ENCODE data around the gene PLCB4.

The PLCB4 gene

DNA sequence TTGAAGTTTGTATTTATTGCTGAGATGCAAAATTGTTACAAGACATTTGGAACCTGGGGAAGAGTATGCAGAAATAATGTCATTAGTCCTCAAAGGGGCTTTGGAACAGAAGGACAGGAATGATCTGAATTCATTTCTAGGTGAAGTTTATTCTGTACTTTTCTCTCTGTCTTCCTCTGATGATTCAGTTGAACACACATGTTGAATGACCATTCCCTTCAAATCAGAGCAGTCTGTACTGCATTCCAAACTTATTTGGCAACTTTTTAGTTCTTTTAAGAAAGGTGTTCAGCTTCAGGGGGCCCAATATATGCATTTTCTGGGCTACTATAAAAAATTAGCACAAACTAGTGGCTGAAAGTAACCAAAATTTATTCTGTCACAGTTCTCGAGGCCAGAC is 231.6 kb downstream of the PLCB4 start:
- DNase-seq (ENCODE audit: insufficient read length, low spot score) (no peak), FAIRE-seq (no peak)

DNA sequence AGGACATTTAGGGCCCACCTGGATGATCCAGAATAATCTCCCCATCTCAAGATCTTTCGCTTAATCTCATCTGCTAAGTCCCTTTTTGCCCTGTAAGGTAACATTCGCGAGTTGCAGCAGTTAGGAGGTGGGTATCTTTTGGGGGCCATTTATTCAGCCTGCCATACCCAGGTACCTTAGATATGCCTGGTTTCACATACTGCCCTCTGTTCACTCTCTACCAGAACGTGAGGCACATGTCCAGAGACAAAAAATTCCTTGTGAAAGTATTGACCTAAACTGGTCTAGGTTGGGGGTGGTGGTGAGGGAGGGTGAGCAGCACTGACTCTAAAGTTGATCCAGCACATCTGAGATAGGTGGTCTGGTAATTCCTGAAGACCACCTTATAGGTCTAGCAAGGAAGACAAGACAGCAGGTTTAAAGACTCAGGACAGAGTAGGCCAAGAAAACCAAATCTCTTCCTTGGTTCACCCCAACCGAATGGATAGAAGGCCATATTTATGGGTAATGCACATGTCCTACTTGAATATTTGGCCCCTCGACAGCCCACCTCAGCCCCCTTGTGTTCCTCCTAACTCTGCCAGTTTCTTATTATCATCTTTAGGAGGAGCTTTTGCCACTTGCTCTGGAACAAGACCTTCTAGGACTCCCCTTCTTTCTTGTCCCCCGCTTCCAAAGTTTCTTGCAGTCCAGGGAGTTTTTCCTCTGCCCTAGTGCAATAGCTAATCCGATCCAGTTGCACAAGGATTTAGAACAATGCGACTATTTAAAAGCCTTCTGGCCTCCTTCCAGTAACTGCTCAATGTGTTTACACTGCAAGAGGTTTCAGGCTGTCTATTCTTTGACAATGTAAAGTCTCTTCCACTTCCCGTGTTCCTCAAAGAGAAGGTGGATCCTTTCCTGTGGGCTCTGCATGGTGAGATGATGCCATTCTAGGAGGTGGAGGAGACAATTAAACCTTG is 232.5 kb downstream of the PLCB4 start:
- no peak for FAIRE-seq
- DNase-seq (ENCODE audit: insufficient read length, low spot score), result no peak

DNA sequence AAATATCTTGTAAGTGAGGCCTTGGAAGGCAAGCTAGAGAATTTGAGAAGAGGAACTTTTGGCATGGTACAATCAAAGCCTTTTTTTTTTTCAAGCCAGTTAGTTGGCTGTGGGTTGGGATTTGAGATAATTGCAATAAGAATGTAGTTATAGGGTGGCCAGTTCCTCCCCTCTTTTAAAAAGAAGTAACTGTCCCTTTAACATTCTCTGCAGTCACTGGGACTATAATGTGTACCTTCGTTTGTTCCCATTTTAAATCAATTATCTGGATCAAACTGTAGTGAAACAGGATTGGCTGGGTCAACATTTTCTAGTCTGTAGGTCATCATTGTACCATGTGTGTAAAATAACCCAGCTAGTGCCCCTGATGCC is 233.2 kb downstream of the PLCB4 start:
- DNase-seq (ENCODE audit: insufficient read length, low spot score), result no peak
- no peak for FAIRE-seq

DNA sequence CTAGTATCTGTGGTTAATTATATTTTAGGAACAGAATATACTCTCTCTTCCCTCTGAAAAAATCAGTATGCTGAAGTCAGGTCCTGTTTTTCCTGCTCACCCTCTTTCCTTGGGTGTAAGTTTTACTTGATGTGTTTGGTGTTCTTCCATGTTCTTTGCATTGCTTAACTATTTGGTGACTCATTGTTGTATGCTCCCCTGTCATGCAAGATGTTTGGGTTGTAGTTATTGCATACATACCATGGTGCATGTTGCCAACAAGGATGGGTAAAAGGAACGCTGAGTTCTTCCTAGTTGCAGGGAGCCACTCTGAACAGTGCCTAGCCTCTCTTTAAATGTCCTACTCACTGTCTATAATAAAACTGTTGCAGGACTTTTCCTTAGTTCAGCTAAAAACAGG is 237.6 kb downstream of the PLCB4 start:
- no peak for DNase-seq (ENCODE audit: insufficient read length, low spot score)
- no peak for FAIRE-seq

DNA sequence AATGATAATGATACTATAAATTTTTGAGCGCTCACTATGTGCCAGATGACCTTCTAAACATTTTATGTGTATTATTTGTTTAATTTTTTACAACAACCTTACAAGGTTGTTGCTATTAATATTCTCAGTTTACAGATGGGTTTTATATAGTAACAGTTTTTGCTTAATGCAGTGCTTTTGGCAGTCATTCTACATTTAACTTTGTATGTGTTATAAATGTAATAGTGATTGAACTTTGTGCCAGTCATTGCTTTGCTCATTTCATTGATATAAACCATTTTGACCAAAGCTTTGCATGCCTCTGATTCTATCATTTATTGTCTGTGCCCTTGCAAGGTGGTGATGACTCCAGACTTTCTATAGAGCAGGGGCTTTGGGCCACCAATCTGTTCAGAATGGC is 239.2 kb downstream of the PLCB4 start:
- FAIRE-seq, result no peak
- no peak for DNase-seq (ENCODE audit: insufficient read length, low spot score)

DNA sequence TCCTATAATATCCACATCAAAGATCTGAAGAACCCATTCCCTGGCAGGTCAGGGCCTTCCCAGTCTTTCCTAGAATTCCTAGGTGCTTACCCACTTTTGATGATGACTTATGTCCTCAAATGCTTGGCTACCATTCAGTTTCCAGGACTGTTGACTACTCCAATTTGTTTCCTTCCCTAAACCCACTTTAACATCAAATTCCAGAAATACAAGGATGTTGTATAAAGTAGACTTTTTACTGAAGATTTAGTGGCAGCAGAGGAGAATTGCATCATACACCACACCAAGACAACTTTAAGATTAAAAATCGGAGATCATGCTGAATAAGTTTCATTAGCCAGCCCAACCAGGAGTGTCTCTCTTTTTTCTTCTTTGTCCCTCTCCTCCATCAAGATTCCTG is 242.2 kb downstream of the PLCB4 start:
- no peak for FAIRE-seq
- DNase-seq (ENCODE audit: insufficient read length, low spot score), result no peak

DNA sequence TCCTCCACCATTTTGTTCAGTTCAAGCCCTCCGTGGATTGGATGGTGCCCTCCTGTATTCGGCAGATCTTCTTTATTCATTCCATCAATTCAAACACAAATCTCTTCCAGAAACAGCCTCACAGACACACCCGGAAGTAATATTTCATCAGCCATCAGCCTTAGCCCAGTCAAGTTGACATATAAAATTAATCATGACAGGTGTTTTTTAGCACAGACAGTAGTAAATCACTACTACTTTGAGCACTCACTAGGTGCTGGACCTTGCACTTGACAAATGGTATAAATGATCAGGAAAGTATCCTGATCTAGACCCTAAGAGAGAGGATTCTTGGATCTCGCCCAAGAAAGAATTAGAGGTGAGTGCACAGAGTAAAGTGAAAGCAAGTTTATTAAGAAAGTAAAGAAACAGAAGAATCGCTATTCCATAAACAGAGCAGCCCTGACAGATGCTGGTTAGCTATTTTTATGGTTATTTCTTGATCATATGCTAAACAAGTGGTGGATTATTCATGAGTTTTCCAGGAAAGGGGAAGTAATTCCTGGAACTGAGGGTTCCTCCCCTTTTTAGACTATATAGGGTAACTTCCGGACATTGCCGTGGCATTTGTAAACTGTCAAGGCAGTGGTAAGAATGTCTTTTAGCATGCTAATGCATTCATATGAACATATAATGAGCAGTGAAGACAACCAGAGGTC is 250.9 kb downstream of the PLCB4 start:
- no peak for FAIRE-seq
- DNase-seq (ENCODE audit: insufficient read length, low spot score), result no peak

DNA sequence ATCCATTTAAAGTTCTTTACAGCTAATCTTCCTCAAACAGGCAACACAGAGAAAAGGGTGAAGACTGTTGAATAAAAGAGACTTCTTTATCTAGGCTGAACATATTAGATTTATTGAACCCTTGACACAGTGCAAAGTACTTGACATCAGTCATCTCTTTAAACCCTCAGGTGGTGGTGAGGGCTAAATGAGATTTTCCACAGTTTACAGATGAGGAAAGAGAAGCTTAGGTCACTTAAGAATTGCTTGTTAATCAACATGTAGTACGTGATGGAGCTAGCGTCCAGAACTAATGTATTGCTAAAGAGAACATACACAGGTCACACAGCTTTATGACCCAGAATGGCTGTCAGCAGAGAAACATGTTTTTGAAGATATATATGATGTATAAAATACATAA is 252.1 kb downstream of the PLCB4 start:
- FAIRE-seq (no peak), DNase-seq (ENCODE audit: insufficient read length, low spot score) (no peak)

DNA sequence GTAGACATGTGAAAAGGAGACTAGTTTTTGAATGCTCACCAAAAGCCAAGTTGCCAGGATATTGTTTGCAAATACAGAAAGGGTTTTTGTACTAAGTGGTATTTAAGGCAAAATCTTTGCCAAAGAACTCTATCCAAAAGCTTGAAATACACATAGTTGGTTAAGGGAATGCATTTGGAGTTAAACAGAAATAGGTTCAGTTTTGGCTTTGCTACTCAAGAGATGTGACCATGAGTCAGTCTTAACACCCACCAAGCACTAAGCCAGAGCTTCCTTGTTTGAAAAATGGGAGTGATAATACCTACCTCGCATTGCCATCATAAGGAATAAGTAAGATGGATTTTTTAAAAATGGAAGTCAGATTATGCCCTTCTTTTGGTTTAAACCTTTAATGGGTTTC is 253.8 kb downstream of the PLCB4 start:
- FAIRE-seq (no peak), DNase-seq (ENCODE audit: insufficient read length, low spot score) (no peak)

DNA sequence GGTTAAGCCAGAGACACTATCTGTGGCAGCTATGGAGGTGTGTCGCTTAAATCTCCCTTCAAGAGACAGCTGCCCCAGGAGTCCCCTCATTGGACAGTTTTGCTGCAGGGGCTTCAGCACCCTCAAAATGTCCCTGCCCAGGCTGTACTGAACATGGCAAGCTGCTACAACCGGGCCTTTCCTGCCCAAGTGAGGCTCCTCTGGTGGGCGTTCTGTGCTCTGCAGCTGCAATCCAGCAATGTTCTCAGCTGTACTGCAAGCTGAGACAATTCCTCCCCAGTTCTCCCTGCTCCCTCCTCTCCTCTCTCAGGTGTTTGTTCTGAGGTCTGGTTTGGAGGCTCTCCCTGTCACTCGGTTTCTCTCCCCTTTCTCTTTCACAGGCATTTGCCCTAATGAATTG is 254.7 kb downstream of the PLCB4 start:
- no peak for FAIRE-seq
- no peak for DNase-seq (ENCODE audit: insufficient read length, low spot score)

DNA sequence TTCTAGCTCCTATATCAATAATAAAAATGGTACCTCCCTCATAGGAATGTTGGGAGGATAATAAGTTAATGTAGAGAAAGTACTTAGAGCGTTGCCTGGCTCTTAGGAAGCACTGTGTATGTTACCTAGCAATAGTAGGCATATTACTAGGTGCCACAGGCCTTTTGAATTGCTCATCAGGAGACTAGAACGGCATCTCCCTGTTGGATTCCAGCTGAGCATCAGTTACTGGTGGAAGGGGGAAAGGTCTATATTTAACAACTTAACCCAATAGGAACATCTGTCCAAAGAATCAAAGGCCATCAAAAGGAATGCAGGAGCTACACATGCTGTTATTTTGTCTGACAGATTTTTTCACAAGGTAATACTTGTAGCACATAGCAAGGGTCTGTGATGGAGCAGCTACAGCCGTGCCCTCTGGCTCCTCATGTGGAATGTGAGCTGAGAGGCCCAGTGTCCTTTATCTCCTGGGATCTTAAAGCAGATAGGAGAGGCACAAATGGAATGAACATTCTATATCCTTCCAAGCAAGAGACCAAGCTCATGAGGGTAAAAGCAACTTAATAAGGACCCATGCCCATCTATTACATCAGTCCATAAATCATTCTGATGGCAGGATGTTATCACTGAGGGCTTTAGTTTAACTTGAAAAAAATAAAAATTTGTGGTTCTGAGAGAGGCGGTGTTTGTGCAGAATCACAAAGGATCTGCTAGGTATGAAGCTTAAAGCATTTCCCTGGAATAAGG is 260.6 kb downstream of the PLCB4 start:
- no peak for DNase-seq (ENCODE audit: insufficient read length, low spot score)

DNA sequence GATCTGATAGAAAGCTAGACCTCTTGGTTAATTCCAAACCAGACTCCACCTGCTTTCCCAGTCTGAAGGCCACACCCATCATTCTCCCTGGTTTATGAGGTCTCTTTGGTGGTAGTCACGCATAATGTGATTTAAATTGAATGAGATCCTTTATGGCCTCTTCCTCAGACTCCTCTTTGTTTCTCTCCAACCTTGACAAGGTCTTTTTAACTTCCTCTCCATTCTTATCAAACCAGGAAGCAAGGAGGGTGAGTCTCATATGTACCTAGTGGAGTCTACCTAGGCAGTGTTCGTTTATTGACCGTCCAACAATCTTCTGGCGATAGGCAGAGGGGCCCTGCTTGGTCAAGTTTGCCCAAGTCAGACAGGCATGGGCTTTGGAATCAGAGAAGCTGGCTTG is 261.3 kb downstream of the PLCB4 start:
- FAIRE-seq (no peak), DNase-seq (ENCODE audit: insufficient read length, low spot score) (no peak)

More for the DNA sequence above, 260.6 kb downstream of the PLCB4 start:
- FAIRE-seq, result no peak

DNA sequence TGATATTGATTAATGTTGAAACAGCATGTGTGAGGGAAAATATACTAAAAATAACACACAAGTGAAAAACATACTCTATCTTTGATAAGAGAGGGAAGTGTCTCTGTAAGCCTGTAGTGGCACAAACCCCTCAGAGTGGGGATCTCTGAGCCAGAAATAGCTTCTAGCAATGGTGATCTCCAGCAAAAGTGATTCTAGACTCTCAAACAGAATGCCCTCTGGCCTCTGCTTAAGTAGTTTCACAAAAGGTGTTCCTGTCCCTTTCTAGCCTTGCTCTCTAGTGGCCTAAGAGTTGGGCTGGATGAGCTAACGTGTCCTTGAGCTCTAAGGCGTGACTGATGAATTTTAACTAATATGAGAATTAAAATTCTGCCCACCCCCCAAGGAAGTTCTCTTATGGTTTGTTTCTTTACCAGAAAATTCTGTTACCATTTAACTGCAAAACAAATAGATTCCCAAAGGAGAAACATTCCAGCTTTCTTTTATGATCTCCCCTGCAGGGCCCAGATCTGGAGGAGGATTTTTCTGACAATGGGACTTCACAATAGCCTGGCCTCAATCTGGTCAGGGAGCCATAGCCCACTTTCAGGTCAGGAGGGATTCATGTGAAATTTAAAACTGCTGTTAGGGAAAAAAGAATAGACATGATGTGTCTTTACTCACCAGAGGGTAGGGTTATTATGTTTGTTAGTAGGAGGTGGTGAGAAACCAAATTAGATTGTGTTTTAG is 263.0 kb downstream of the PLCB4 start:
- DNase-seq (ENCODE audit: insufficient read length, low spot score), result no peak
- FAIRE-seq, result no peak

DNA sequence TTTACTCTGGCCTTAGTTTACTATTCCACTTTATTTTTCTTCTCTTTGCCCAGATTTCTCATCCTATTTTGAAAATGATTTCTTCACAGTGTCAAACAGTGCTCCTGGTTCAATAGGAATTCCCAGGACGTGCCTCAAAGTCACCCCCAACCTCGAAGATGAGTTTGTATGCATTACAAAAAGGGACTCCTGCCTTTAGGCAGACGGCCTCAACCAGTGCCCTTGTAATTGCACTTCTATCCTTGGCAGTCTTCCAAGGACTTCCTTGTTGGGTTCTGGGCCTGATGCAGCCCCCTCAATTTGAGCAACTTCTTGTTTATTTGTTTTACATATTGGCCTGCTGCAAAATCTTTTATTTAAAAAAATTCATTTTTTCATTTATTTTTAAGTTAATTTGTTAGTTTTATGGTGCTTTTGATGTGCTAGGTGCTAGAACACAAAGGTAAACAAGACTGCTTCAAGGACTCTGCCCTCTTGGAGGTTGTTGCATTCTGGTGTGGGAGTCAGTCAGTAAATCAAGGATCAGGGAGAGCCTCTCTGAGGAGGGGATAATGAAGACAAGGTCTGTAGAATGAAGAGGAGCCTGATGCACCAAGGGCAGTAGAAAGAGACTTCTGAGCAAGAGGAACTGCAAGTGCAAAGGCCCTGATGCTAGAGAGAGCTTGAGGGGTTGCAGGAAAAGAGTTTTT is 264.0 kb downstream of the PLCB4 start:
- DNase-seq (ENCODE audit: insufficient read length, low spot score) (no peak), FAIRE-seq (no peak)

DNA sequence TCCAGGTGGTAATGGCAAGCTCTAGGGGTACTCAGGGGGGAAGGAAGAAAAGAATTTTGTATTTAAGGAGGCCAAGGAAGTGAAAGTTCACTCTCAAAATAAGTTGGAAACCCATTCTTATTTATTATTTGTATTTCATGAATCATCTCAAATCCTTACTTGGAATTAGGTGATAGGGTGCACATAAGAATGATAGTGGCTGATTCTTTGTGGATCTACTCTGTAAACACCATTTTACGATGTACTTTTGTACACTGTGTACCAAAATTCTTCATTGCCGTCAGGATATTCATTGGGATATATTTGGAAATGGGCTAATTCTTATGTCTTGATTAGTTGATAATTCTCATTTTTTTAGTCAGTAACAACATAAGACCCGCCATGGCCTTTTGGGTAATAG is 266.0 kb downstream of the PLCB4 start:
- FAIRE-seq (no peak), DNase-seq (ENCODE audit: insufficient read length, low spot score) (no peak)

DNA sequence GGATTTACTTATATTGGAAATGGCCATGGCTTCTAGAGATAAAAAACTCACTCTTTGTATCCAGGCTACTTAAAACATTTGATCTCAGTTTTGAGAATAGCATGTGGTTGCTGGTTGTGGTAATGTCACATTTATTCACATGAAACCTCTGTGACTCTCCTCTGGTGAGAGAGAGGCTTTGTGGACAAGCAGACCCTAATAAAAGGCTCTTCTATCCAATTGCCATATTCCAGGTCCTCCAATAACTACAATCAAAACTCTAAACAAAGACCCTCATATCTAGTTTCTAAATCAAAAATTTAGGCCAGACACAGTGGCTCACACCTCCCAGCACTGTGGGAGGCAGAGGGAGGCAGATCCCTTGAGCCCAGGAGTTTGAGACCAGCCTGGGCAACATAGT is 269.2 kb downstream of the PLCB4 start:
- DNase-seq (ENCODE audit: insufficient read length, low spot score) (no peak), FAIRE-seq (no peak)

DNA sequence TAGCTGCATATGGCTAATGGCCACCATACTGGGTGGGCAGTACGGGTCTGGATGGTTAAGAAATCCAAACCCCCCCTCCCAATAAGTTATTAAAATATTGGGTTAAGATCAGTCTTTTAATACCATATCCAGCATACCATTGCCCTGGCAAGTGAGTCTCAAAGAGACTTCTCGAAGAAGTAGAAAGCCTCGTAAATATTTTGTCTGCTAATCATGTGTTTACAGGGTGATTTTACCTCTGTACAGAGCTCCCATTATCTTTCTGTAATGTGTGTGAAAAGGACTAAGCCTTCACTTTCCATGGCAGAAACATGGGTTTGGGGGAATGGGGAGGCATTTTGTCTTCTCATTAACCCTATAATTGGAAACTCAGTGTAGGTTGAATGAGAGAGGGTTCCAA is 270.8 kb downstream of the PLCB4 start:
- no peak for FAIRE-seq
- no peak for DNase-seq (ENCODE audit: insufficient read length, low spot score)

DNA sequence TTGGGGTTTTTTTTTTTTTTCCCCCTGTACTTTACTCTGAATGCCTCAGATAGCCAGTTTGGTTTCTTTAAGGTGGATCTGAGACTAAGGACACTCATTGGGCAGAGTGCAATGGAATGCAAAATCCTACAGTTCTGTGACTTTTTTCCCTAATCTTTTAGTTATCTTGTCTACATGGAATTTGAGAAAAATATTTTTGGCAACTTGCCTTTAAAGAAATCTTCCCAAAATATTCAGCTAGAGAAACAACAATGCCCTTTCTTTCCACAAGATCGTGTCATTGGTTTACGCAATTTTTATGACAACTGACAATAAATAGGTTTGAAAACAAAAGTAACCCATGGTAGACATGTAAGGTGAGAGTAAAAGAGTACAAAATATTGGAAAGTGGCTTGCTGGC is 273.8 kb downstream of the PLCB4 start:
- DNase-seq (ENCODE audit: insufficient read length, low spot score) (no peak), FAIRE-seq (no peak)

DNA sequence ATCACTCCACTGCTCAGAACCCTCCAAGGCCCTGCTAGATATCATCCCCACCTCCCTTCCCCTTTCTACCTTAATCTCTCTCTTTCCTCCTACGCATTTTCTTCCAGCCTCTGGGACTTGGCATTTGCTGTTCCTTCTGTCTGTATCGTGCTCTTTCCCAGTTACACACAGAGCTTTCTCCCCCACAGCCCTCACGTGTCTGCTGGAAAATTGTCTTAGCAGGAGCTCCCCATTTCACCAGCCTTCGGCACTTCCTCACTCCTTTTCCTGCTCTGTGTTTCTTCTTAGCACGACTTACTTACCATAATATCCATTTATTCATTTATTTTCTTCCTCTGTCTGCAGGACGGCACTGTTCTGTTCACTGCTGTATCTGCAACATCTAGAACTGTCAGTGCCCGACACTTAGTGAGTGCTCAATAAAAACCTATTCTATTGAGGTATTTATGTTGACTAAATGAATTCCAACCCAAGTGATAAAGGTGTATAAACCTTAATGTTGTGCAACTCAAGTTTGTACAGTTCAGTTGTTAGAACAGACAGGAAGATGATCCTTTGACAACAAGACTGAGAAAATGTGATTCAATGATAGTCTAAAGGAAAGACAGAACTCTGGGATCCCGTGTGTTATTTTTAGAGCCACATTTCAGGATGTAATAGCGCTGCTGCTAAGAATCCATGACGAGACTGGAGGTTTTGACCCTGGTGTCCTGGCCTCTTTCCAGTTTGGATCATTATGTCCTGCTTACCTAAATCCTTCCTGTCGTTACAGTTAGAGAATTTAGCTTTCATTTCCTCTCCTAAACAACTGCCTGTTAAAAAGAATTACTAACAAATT is 275.4 kb downstream of the PLCB4 start:
- FAIRE-seq (no peak), DNase-seq (ENCODE audit: insufficient read length, low spot score) (no peak)

Data from GM19239 (cell line).